WTC11 (cell line): ENCODE results near the gene SERP2. TPM values are rescaled to one million over a fixed set of nuclear protein-coding genes. Genes with fewer than 3 reads are reported as not detected.

Source experiments
- ATAC-seq: fragments of 200-7000 bp; cut with Tn5 transposase; 2 replicates; pipeline ENCODE4 v1.10.0; 2021; ENCODE audit warnings: mild to moderate bottlenecking, moderate library complexity
- CTCF ChIA-PET: fragments of 300-600 bp; sonication (Branson Sonifier 250); formaldehyde crosslinking; loops from one replicate; lab custom pipeline; 2021; ENCODE audit warnings: antibody characterized with exemption; lab: Charles Lee
- POLR2A ChIA-PET: fragments of 350-600 bp; sonication (Branson Sonifier 250); formaldehyde crosslinking; loops from one replicate; lab custom pipeline; 2021; ENCODE audit warnings: antibody characterized with exemption; lab: Charles Lee
- DNase-seq: peaks from one replicate; pipeline ENCODE4 v3.0.0; 2021; ENCODE audit warnings: low spot score
- H3K27ac Mint-ChIP-seq: 2 replicates; pipeline ENCODE4 v1.8.0; 2021; ENCODE audit warnings: mixed read lengths
- H3K27me3 Mint-ChIP-seq: 2 replicates; pipeline ENCODE4 v1.8.0; 2021; ENCODE audit warnings: low read depth, mild to moderate bottlenecking, moderate library complexity, mixed read lengths
- H3K36me3 Mint-ChIP-seq: 2 replicates; pipeline ENCODE4 v1.8.0; 2021; ENCODE audit warnings: mixed read lengths
- H3K4me1 Mint-ChIP-seq: 2 replicates; pipeline ENCODE4 v1.8.0; 2022; ENCODE audit warnings: mixed read lengths
- H3K4me3 Mint-ChIP-seq: 2 replicates; pipeline ENCODE4 v1.8.0; 2021; ENCODE audit warnings: mild to moderate bottlenecking, moderate library complexity, mixed read lengths
- H3K9me3 Mint-ChIP-seq: 2 replicates; pipeline ENCODE4 v1.8.0; 2021; ENCODE audit warnings: mixed read lengths
- CBFB ChIP-seq: sonication (generic); formaldehyde crosslinking; IDR thresholded peaks from 2 replicates; pipeline ENCODE4 v1.8.1; 2022; ENCODE audit warnings: mild to moderate bottlenecking, low read depth, missing genetic modification reagents
- GTF2I ChIP-seq: fragments of 250-450 bp; sonication (Bioruptor Pico); conservative IDR thresholded peaks from 2 replicates; pipeline ENCODE4 v1.4.0; 2021; ENCODE audit warnings: mild to moderate bottlenecking
- KAT7 ChIP-seq: sonication (generic); formaldehyde crosslinking; IDR thresholded peaks from 2 replicates; pipeline ENCODE4 v1.8.1; 2023; ENCODE audit warnings: missing genetic modification reagents, mild to moderate bottlenecking, borderline replicate concordance
- PRRX2 ChIP-seq: fragments of 250-450 bp; sonication (Bioruptor Pico); IDR thresholded peaks from 2 replicates; pipeline ENCODE4 v1.8.0; 2021; ENCODE audit warnings: mild to moderate bottlenecking
- TCF7 ChIP-seq: sonication (generic); formaldehyde crosslinking; IDR thresholded peaks from 2 replicates; pipeline ENCODE4 v1.8.0; 2022; ENCODE audit warnings: mild to moderate bottlenecking, low read depth, missing genetic modification reagents, moderate library complexity
- ZBTB21 ChIP-seq: sonication (generic); formaldehyde crosslinking; IDR thresholded peaks from 2 replicates; pipeline ENCODE4 v1.8.1; 2023; ENCODE audit warnings: mild to moderate bottlenecking, missing genetic modification reagents, borderline replicate concordance
- ZNF671 ChIP-seq: fragments of 250-450 bp; sonication (Bioruptor Pico); IDR thresholded peaks from 2 replicates; pipeline ENCODE4 v1.8.0; 2021; ENCODE audit warnings: mild to moderate bottlenecking
- total RNA-seq: library from RNA; stranded (reverse); gene quantifications from 3 replicates; pipeline ENCODE4 v1.2.3, GENCODE V29; 2021
- TF ChIP-seq, protein P1 (sequence below): sonication (generic); formaldehyde crosslinking; IDR thresholded peaks from 2 replicates; pipeline ENCODE4 v1.8.0; 2023; ENCODE audit warnings: missing genetic modification reagents, mild to moderate bottlenecking, borderline replicate concordance
- TF ChIP-seq, protein P2 (sequence below): sonication (generic); formaldehyde crosslinking; IDR thresholded peaks from 2 replicates; pipeline ENCODE4 v1.8.1; 2022; ENCODE audit warnings: missing genetic modification reagents, borderline replicate concordance
- TF ChIP-seq, protein P3 (sequence below): sonication (generic); formaldehyde crosslinking; IDR thresholded peaks from 2 replicates; pipeline ENCODE4 v1.8.1; 2023; ENCODE audit warnings: mild to moderate bottlenecking, missing genetic modification reagents, moderate library complexity
- TF ChIP-seq, protein P4 (sequence below): sonication (generic); formaldehyde crosslinking; IDR thresholded peaks from 2 replicates; pipeline ENCODE4 v1.8.0; 2022; ENCODE audit warnings: mild to moderate bottlenecking, missing genetic modification reagents
- TF ChIP-seq, protein P5 (sequence below): sonication (generic); formaldehyde crosslinking; conservative IDR thresholded peaks from 2 replicates; pipeline ENCODE4 v1.8.1; 2022; ENCODE audit warnings: mild to moderate bottlenecking, missing genetic modification reagents
- TF ChIP-seq, protein P6 (sequence below): sonication (generic); formaldehyde crosslinking; IDR thresholded peaks from 2 replicates; pipeline ENCODE4 v1.8.0; 2022; ENCODE audit warnings: mild to moderate bottlenecking, missing genetic modification reagents
- TF ChIP-seq, protein P7 (sequence below): sonication (generic); formaldehyde crosslinking; IDR thresholded peaks from 2 replicates; pipeline ENCODE4 v1.8.1; 2022; ENCODE audit warnings: mild to moderate bottlenecking, moderate library complexity, missing genetic modification reagents
- TF ChIP-seq, protein P8 (sequence below): fragments of 250-450 bp; sonication (Bioruptor Pico); IDR thresholded peaks from 2 replicates; pipeline ENCODE4 v1.9.0; 2021; ENCODE audit warnings: mild to moderate bottlenecking

Gene SERP2
- total RNA-seq, 1 experiment from 2014 or later, result 1.2 TPM

DNA sequence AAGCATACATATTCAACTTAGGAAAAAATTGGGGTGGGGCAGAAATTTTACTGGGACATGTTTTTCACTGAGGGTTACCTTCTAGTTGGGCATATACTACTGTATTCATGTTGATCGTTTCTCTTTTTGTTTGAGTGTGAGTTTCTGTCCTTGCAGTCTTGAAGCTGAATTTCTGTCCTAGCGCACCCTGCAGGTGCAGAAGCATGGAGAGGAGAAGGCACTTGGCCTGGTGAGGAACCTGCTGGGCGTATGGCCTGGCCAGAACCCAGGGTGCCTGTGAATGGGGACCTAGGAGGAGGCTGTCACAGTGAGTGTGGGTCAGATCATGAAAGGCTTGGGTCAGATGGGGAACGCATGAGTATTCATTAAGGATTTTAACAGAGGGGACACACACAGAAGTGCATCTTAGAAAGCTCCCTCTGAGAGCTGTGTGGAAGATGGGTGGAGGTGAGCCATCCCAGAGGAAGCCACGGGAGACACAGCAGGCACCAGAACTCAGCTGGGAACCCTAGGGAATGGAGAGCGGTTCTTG is 36.8 kb downstream of the SERP2 start (continued):
- TF ChIP-seq, protein P1, sequence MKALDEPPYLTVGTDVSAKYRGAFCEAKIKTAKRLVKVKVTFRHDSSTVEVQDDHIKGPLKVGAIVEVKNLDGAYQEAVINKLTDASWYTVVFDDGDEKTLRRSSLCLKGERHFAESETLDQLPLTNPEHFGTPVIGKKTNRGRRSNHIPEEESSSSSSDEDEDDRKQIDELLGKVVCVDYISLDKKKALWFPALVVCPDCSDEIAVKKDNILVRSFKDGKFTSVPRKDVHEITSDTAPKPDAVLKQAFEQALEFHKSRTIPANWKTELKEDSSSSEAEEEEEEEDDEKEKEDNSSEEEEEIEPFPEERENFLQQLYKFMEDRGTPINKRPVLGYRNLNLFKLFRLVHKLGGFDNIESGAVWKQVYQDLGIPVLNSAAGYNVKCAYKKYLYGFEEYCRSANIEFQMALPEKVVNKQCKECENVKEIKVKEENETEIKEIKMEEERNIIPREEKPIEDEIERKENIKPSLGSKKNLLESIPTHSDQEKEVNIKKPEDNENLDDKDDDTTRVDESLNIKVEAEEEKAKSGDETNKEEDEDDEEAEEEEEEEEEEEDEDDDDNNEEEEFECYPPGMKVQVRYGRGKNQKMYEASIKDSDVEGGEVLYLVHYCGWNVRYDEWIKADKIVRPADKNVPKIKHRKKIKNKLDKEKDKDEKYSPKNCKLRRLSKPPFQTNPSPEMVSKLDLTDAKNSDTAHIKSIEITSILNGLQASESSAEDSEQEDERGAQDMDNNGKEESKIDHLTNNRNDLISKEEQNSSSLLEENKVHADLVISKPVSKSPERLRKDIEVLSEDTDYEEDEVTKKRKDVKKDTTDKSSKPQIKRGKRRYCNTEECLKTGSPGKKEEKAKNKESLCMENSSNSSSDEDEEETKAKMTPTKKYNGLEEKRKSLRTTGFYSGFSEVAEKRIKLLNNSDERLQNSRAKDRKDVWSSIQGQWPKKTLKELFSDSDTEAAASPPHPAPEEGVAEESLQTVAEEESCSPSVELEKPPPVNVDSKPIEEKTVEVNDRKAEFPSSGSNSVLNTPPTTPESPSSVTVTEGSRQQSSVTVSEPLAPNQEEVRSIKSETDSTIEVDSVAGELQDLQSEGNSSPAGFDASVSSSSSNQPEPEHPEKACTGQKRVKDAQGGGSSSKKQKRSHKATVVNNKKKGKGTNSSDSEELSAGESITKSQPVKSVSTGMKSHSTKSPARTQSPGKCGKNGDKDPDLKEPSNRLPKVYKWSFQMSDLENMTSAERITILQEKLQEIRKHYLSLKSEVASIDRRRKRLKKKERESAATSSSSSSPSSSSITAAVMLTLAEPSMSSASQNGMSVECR (CRISPR knock-in tag), result no peak
- TF ChIP-seq GTF2I (CRISPR knock-in tag), result no peak
- TF ChIP-seq, protein P2, sequence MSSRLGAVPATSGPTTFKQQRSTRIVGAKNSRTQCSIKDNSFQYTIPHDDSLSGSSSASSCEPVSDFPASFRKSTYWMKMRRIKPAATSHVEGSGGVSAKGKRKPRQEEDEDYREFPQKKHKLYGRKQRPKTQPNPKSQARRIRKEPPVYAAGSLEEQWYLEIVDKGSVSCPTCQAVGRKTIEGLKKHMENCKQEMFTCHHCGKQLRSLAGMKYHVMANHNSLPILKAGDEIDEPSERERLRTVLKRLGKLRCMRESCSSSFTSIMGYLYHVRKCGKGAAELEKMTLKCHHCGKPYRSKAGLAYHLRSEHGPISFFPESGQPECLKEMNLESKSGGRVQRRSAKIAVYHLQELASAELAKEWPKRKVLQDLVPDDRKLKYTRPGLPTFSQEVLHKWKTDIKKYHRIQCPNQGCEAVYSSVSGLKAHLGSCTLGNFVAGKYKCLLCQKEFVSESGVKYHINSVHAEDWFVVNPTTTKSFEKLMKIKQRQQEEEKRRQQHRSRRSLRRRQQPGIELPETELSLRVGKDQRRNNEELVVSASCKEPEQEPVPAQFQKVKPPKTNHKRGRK (CRISPR knock-in tag), result no peak
- no peak for TF ChIP-seq ZNF671 (CRISPR knock-in tag)
- TF ChIP-seq, protein P3, sequence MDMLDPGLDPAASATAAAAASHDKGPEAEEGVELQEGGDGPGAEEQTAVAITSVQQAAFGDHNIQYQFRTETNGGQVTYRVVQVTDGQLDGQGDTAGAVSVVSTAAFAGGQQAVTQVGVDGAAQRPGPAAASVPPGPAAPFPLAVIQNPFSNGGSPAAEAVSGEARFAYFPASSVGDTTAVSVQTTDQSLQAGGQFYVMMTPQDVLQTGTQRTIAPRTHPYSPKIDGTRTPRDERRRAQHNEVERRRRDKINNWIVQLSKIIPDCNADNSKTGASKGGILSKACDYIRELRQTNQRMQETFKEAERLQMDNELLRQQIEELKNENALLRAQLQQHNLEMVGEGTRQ (CRISPR knock-in tag), result no peak
- TF ChIP-seq PRRX2 (CRISPR knock-in tag), result no peak
- TF ChIP-seq, protein P4, sequence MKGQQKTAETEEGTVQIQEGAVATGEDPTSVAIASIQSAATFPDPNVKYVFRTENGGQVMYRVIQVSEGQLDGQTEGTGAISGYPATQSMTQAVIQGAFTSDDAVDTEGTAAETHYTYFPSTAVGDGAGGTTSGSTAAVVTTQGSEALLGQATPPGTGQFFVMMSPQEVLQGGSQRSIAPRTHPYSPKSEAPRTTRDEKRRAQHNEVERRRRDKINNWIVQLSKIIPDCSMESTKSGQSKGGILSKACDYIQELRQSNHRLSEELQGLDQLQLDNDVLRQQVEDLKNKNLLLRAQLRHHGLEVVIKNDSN (CRISPR knock-in tag), result no peak

DNA sequence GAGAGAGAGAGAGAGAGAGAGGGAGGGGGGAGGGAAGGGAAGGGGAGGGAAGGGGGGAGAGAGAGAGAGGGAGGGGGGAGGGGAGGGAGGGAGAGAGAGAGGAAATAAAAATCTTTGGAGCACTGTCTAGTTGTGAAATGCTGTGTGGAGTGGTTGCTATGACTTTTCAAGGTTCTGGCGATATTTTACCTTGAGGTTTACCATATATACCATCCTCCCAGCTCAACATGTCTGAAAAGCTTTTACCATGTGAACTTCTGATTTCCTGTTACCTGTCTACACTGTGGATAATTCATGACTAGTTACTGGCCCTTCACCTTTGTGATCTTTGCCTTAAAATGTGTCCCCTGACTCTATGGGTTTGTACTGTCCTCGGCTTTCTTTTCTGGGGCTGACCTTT is 38.2 kb downstream of the SERP2 start:
- ChIA-PET POLR2A (no interaction called here), CTCF (no interaction called here)
- TF ChIP-seq CBFB (no peak), KAT7 (CRISPR knock-in tag) (no peak), TCF7 (CRISPR knock-in tag) (no peak), ZBTB21 (CRISPR knock-in tag) (no peak), GTF2I (CRISPR knock-in tag) (no peak)
- TF ChIP-seq, protein P5, sequence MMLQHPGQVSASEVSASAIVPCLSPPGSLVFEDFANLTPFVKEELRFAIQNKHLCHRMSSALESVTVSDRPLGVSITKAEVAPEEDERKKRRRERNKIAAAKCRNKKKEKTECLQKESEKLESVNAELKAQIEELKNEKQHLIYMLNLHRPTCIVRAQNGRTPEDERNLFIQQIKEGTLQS (CRISPR knock-in tag), result no peak
- TF ChIP-seq, protein P6, sequence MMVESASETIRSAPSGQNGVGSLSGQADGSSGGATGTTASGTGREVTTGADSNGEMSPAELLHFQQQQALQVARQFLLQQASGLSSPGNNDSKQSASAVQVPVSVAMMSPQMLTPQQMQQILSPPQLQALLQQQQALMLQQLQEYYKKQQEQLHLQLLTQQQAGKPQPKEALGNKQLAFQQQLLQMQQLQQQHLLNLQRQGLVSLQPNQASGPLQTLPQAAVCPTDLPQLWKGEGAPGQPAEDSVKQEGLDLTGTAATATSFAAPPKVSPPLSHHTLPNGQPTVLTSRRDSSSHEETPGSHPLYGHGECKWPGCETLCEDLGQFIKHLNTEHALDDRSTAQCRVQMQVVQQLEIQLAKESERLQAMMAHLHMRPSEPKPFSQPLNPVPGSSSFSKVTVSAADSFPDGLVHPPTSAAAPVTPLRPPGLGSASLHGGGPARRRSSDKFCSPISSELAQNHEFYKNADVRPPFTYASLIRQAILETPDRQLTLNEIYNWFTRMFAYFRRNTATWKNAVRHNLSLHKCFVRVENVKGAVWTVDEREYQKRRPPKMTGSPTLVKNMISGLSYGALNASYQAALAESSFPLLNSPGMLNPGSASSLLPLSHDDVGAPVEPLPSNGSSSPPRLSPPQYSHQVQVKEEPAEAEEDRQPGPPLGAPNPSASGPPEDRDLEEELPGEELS, result no peak
- TF ChIP-seq, protein P7, sequence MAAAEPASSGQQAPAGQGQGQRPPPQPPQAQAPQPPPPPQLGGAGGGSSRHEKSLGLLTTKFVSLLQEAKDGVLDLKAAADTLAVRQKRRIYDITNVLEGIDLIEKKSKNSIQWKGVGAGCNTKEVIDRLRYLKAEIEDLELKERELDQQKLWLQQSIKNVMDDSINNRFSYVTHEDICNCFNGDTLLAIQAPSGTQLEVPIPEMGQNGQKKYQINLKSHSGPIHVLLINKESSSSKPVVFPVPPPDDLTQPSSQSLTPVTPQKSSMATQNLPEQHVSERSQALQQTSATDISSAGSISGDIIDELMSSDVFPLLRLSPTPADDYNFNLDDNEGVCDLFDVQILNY (CRISPR knock-in tag), result no peak
- TF ChIP-seq, protein P8, sequence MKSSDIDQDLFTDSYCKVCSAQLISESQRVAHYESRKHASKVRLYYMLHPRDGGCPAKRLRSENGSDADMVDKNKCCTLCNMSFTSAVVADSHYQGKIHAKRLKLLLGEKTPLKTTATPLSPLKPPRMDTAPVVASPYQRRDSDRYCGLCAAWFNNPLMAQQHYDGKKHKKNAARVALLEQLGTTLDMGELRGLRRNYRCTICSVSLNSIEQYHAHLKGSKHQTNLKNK (CRISPR knock-in tag), result no peak
- no peak overlapping the region for H3K4me3 Mint-ChIP-seq
- no peak overlapping the region for H3K27ac Mint-ChIP-seq
- peaks cover 4% of the 10 kb centered on the region for H3K9me3 Mint-ChIP-seq
- ATAC-seq, result no peak
- peaks cover 4% of the 10 kb centered on the region for H3K36me3 Mint-ChIP-seq
- H3K4me1 Mint-ChIP-seq, result peaks cover 50% of the 10 kb centered on the region
- DNase-seq, result no peak
- H3K27me3 Mint-ChIP-seq, result peaks cover 12% of the 10 kb centered on the region
